Neuronal stem cell (in vitro differentiated cells): Measurements from ENCODE around the gene GJD3.
A peak's percentile ranks its signal among the peaks of the same experiment; 100 is the strongest.

ENCODE experiments used
- DNase-seq: peaks from one replicate; pipeline ENCODE4 v3.0.0-alpha.2; 2013; ENCODE audit warnings: low spot score
- H2AFZ ChIP-seq: one replicate; pipeline ENCODE4 v1.6.1; 2013; ENCODE audit warnings: mild to moderate bottlenecking, low read length, inconsistent platforms
- H2AK5ac ChIP-seq: 2 replicates; pipeline ENCODE4 v1.6.1; 2013; ENCODE audit warnings: low read depth, mild to moderate bottlenecking, inconsistent platforms, low read length, moderate library complexity, mixed read lengths
- H2BK120ac ChIP-seq: 2 replicates; pipeline ENCODE4 v1.6.1; 2013; ENCODE audit warnings: low read depth, mild to moderate bottlenecking, inconsistent platforms, low read length, moderate library complexity, mixed read lengths
- H2BK12ac ChIP-seq: one replicate; pipeline ENCODE4 v1.6.1; 2013; ENCODE audit warnings: low read length, inconsistent platforms
- H2BK15ac ChIP-seq: 2 replicates; pipeline ENCODE4 v1.6.1; 2013; ENCODE audit warnings: mild to moderate bottlenecking, low read length, inconsistent platforms, mixed read lengths
- H2BK5ac ChIP-seq: one replicate; pipeline ENCODE4 v1.6.1; 2013; ENCODE audit warnings: inconsistent platforms, mild to moderate bottlenecking, low read length, moderate library complexity
- H3K14ac ChIP-seq: one replicate; pipeline ENCODE4 v1.6.1; 2013; ENCODE audit warnings: low read length, inconsistent platforms
- H3K18ac ChIP-seq: 2 replicates; pipeline ENCODE4 v1.6.1; 2013; ENCODE audit warnings: low read length, inconsistent platforms
- H3K23ac ChIP-seq: 2 replicates; pipeline ENCODE4 v1.6.1; 2013; ENCODE audit warnings: low read depth, mild to moderate bottlenecking, mixed read lengths, low read length, inconsistent platforms; ENCODE audit not compliant: poor library complexity
- H3K27ac ChIP-seq: replicated peaks from 3 replicates; pipeline ENCODE4 v1.5.1; 2013; ENCODE audit warnings: low read length, inconsistent platforms
- H3K27me3 ChIP-seq, 3 experiments: 2 replicates each; pipeline ENCODE4 v1.6.1; 2013; ENCODE audit warnings: low read length in 3 of 3, mild to moderate bottlenecking in 2 of 3, inconsistent platforms in 1 of 3, low read depth in 1 of 3, mixed read lengths in 1 of 3, moderate library complexity in 1 of 3; ENCODE audit not compliant: control insufficient read depth in 3 of 3, insufficient read depth in 3 of 3
- H3K36me3 ChIP-seq, 2 donors: replicated peaks in 1 of 2; 2 replicates each; pipeline ENCODE4 v1.6.1; 2013; ENCODE audit warnings: low read length in 2 of 2; ENCODE audit not compliant: control insufficient read depth in 2 of 2, insufficient read depth in 2 of 2
- H3K4ac ChIP-seq: 2 replicates; pipeline ENCODE4 v1.6.1; 2013; ENCODE audit warnings: inconsistent platforms, mild to moderate bottlenecking, low read length, moderate library complexity
- H3K4me1 ChIP-seq, 2 donors: 1 replicate in 1 of 2; 2 replicates in 1 of 2; pipeline ENCODE4 v1.6.1; 2013; ENCODE audit warnings: low read length in 2 of 2, low read depth in 1 of 2; ENCODE audit not compliant: control insufficient read depth in 2 of 2, insufficient read depth in 1 of 2
- H3K4me2 ChIP-seq: one replicate; pipeline ENCODE4 v1.6.1; 2013; ENCODE audit warnings: mild to moderate bottlenecking, low read length, inconsistent platforms; ENCODE audit not compliant: insufficient read depth, poor library complexity, severe bottlenecking
- H3K4me3 ChIP-seq, 2 donors: 2 replicates each; pipeline ENCODE4 v1.5.1; 2013; ENCODE audit warnings: low read length in 2 of 2, mild to moderate bottlenecking in 2 of 2, inconsistent platforms in 1 of 2, moderate library complexity in 1 of 2
- H3K79me1 ChIP-seq: one replicate; pipeline ENCODE4 v1.6.1; 2013; ENCODE audit warnings: low read depth, mild to moderate bottlenecking, inconsistent platforms, low read length, moderate library complexity
- H3K9ac ChIP-seq: one replicate; pipeline ENCODE4 v1.6.1; 2013; ENCODE audit warnings: mild to moderate bottlenecking, low read depth, low read length, inconsistent platforms; ENCODE audit not compliant: poor library complexity
- H3K9me3 ChIP-seq, 2 donors: replicated peaks in 1 of 2; 2 replicates each; pipeline versions ENCODE3 to v1.6.1; 2013; ENCODE audit warnings: low read length in 2 of 2, mild to moderate bottlenecking in 2 of 2, inconsistent platforms in 1 of 2, low read depth in 1 of 2, mixed read lengths in 1 of 2, moderate library complexity in 1 of 2; ENCODE audit not compliant: control insufficient read depth in 2 of 2, insufficient read depth in 1 of 2
- H4K8ac ChIP-seq: one replicate; pipeline ENCODE4 v1.6.1; 2013; ENCODE audit warnings: low read depth, mild to moderate bottlenecking, inconsistent platforms, low read length, moderate library complexity
- H4K91ac ChIP-seq: one replicate; pipeline ENCODE4 v1.6.1; 2013; ENCODE audit warnings: low read length, low read depth, mild to moderate bottlenecking, inconsistent platforms; ENCODE audit not compliant: poor library complexity
- WGBS, 2 donors: extraction: QIAGEN DNeasy Blood & Tissue Kit; methylation state at CpG; one replicate each; pipeline ENCODE4 v1.1.7; 2013; ENCODE audit warnings: missing lambda C conversion rate in 2 of 2, mixed read lengths in 1 of 2; ENCODE audit not compliant: insufficient read length in 2 of 2, insufficient replicate concordance in 1 of 2; ENCODE audit errors: extremely low coverage in 2 of 2; 5-methylcytosine and 5-hydroxymethylcytosine counted together

The GJD3 gene

GRCh38 chr17:40351359-40352236 is 12.9 kb downstream of the GJD3 start:
- Histone ChIP-seq H3K27ac (peak overlapping the region; percentile 63), H3K18ac (peak overlapping the region; percentile 98), H2BK5ac (peak overlapping the region; percentile 88), H3K4me2 (peak overlapping the region; percentile 21), H3K9ac (no peak overlapping the region), H2BK15ac (peak overlapping the region; percentile 95), H3K79me1 (peaks cover 3% of the 10 kb centered on the region), H2AK5ac (peak overlapping the region; percentile 93), H3K36me3 (peaks cover 11 to 42% of the 10 kb centered on the region in 2 donors), H2AFZ (no peak overlapping the region), H3K9me3 (no peaks in the 10 kb centered on the region), H4K91ac (peak overlapping the region; percentile 14), H3K4me1 (peaks cover 49 to 55% of the 10 kb centered on the region in 2 donors), H3K4me3 (no peak overlapping the region), H2BK120ac (peak overlapping the region; percentile 75), H4K8ac (no peak overlapping the region), H3K27me3 (peaks cover 0 to 3% (median 0%) of the 10 kb centered on the region in 3 experiments), H2BK12ac (peak overlapping the region; percentile 95), H3K23ac (peak overlapping the region; percentile 83), H3K4ac (no peak overlapping the region), H3K14ac (peak overlapping the region; percentile 5)
- no CpG with 5 or more reads among the region's 27 CpGs for WGBS, 2 donors
- DNase-seq = no peak

GRCh38 chr17:40350689-40351358 is 13.7 kb downstream of the GJD3 start:
- Histone ChIP-seq H3K4ac (no peak overlapping the region), H3K18ac (peak overlapping the region; percentile 98), H3K9me3 (no peaks in the 10 kb centered on the region), H3K27me3 (peaks cover 0 to 3% (median 0%) of the 10 kb centered on the region in 3 experiments), H2BK5ac (peak overlapping the region; percentile 88), H3K9ac (peak overlapping the region; percentile 73), H4K8ac (no peak overlapping the region), H2BK15ac (peak overlapping the region; percentile 95), H3K4me3 (no peak overlapping the region), H3K23ac (peak overlapping the region; percentile 83), H2AK5ac (peak overlapping the region; percentile 93), H3K27ac (peak overlapping the region; percentile 63), H2BK12ac (no peak overlapping the region), H2AFZ (peak overlapping the region; percentile 2), H3K36me3 (peaks cover 11 to 42% of the 10 kb centered on the region in 2 donors), H3K14ac (no peak overlapping the region), H3K79me1 (peaks cover 3% of the 10 kb centered on the region), H3K4me1 (peaks cover 56 to 58% of the 10 kb centered on the region in 2 donors), H4K91ac (no peak overlapping the region), H2BK120ac (peak overlapping the region; percentile 75), H3K4me2 (peak overlapping the region; percentile 60)
- no CpG with 5 or more reads among the region's 17 CpGs for WGBS, 2 donors
- DNase-seq = no peak

GRCh38 chr17:40349895-40350688 is 14.4 kb downstream of the GJD3 start:
- H3K27ac ChIP-seq = peak overlapping the region; percentile 62
- H3K4me3 ChIP-seq = no peak overlapping the region
- peak; percentile 94 for DNase-seq
- no peak overlapping the region for H2BK120ac ChIP-seq
- H2AK5ac ChIP-seq = peak overlapping the region; percentile 81
- H3K36me3 ChIP-seq = peaks cover 10 to 37% of the 10 kb centered on the region in 2 donors
- H3K23ac ChIP-seq = peak overlapping the region; percentile 21
- H3K4me1 ChIP-seq = peaks cover 59 to 61% of the 10 kb centered on the region in 2 donors
- no peak overlapping the region for H4K91ac ChIP-seq
- H3K14ac ChIP-seq = no peak overlapping the region
- H3K18ac ChIP-seq = peak overlapping the region; percentile 86
- H3K4me2 ChIP-seq = peak overlapping the region; percentile 60
- no peak overlapping the region for H4K8ac ChIP-seq
- peak overlapping the region; percentile 7 for H3K4ac ChIP-seq
- WGBS, 2 donors = no CpG with 5 or more reads among the region's 19 CpGs
- H2BK15ac ChIP-seq = peak overlapping the region; percentile 57
- H3K9ac ChIP-seq = peak overlapping the region; percentile 73
- peak overlapping the region; percentile 49 for H2BK5ac ChIP-seq
- peak overlapping the region; percentile 16 for H2BK12ac ChIP-seq
- H3K27me3 ChIP-seq = peaks cover 0 to 3% (median 0%) of the 10 kb centered on the region in 3 experiments
- peaks cover 3% of the 10 kb centered on the region for H3K79me1 ChIP-seq
- no peaks in the 10 kb centered on the region for H3K9me3 ChIP-seq
- H2AFZ ChIP-seq = peak overlapping the region; percentile 11
